GM19467 (cell line): ENCODE measurements around the gene ETHE1.

ENCODE experiments used
- ATAC-seq: cut with Tn5 transposase; IDR thresholded peaks from one replicate; pipeline ENCODE4 v1.9.1; 2021; ENCODE audit warnings: mild to moderate bottlenecking, moderate library complexity; ENCODE audit not compliant: unreplicated experiment

Gene ETHE1

DNA sequence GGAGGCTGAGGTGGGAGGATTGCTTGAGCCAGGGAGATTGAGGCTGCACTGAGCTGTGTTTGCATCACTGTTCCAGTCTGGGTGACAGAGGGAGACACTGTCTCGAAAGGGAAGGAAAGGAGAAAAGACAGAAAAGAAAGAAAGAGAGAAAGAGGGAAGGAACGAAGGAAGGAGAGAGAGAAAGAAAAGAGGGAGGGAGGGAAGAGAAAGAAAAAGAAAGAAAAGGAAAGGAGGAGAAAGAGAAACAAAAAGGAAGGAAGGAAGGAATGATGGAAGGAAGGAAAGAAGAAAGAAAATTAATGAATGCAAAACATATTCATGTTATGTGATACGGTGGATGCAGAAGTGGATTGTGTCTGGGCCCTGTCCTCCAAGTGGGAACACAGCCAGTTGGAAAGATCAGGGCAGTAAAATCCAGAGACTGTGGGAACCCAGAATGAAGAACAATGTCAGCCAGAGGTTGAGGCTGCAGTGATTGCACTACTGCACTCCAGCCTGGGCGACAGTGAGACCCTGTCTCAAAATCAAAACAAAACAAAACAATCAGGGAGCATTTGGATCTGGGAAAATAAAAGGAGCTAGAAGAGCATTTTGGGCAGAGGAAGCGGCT lies 28.7 kb downstream of the ETHE1 start:
- no peak for ATAC-seq

DNA sequence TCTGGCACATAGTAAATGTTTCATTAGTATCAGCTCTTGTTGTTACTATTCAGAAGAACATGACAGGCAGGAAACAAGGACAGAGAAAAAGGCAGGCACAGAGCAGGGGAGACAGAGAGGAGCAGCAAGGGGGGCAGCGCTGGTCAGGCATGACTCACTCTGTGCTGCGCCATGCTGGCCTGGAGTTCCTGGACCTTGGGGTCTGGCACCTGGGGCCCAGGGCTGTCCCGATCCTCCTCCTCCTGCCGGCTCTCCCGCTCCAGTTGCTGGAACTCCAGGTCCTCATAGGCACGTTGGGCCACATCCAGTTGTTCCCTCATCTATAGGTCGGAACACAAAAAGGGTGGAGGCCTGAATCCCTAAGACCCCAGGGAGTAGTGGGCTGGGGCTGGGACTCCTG lies 30.0 kb downstream of the ETHE1 start:
- ATAC-seq: no peak

DNA sequence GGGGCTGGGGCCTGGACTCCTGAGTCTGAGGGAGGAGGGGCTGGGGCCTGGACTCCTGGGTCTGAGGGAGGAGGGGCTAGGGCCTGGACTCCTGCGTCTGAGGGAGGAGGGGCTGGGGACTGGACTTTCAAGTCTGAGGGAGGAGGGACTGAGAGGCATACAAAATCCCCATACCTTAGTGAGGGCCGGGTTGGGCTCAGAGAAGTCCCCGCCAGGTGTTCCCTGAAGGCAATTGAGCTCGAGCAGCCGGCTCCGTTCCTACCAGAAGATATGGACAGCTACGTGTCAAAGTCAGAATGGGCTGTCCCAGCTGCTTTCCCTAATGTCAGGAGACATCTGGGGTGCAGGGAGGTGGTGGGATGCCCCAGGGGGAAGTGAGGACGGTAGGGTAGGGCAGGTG lies 31.9 kb downstream of the ETHE1 start:
- no peak for ATAC-seq

DNA sequence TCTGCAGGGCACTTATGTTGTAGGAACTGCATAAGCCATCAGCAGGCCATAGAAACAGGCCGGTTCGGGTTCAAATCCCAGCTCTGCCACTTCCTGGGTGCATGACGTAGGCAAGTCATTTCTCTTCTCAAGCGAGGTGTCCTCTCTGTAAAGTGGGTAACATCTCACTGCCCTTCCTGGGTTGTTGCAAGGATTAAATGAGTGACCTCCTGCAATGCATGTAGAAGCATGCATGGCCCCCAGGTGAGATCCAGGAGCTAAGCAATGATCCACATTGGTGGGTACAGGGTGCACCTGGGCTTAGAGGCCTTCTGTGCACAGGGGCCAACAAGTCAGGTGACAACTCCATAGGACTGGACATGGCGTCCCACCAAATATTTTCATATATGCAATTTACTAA lies 36.2 kb downstream of the ETHE1 start:
- ATAC-seq: no peak

DNA sequence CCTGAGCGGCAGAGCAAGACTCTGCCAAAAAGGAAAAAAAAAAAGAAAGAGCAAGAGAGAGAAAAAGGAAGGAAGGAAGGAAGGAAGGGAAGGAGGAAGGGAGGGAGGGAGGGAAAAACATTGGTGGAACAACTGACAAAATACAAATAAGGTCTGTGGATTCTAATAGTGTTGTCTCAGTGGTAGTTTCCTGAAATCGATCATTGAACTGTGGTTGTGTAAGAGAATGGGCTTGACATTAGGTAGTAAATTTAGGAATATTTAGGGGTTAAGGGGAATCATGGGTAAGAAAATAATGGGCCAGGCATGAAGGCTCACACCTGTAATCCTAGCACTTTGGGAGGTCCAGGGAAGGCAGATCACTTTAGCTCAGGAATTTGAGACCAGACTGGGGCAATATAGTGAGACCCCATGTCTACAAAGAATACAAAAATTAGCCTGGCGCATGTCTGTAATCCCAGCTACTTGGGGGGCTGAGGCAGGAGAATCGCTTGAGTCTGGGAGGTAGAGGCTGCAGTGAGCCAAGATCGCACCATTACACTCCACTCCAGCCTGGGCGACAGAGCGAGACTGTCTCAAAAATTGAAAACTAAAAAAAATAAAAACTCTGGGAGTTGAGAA lies 36.9 kb downstream of the ETHE1 start:
- ATAC-seq: no peak

DNA sequence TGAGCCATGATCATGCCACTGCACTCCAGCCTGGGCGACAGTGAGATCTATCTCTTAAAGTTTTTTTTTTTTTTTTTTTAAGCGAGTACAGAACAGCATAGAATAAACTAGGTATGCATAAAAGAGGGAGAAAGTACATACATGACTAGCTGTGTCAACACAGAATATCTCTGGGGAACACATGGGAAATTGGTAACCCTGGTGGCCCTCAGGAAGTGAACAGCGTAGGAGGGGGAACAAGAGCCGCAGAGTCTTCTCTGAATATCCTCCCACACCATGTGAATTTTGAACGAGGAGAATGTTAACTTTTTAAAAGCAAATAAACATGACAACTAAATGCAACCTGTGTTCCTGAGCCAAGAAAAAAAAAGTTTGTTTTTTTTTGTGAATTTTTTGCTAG lies 37.7 kb downstream of the ETHE1 start:
- ATAC-seq: no peak

DNA sequence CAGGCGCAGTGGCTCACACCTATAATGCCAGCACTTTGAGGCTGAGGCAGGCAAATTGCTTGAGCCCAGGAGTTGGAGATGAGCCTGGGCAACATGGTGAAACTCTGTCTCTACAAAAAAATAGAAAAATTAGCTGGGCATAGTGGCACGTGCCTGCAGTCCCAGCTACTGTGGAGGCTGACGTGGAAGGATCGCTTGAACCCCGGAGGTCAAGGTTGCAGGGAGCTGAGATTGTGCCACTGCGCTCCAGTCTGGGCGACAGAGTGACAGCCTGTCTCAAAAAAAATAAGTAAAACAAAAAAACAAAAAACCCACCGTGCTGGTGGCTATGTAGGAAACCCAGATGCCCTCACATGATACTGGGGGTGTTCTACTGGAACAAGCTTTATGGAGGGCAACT lies 38.8 kb downstream of the ETHE1 start:
- ATAC-seq: no peak

DNA sequence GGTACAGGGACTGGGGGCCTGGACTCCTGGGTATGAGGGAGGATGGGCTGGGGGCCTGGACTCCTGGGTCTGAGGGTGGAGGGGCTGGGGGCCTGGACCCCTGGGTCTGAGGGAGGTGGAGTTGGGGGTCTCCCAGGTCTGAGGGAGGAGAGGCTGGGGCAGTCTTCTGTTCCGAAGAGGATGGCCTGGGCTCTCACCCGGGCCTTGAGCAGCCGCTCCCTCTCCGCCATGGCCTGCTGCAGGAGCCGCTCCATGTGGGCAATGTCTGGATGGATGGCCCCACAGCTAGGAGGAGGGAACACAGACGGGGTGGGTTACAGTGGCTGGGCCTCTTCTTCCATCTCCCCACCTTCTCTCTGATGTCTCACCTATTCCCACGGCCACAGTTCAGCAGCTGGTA lies 40.6 kb downstream of the ETHE1 start:
- no peak for ATAC-seq

DNA sequence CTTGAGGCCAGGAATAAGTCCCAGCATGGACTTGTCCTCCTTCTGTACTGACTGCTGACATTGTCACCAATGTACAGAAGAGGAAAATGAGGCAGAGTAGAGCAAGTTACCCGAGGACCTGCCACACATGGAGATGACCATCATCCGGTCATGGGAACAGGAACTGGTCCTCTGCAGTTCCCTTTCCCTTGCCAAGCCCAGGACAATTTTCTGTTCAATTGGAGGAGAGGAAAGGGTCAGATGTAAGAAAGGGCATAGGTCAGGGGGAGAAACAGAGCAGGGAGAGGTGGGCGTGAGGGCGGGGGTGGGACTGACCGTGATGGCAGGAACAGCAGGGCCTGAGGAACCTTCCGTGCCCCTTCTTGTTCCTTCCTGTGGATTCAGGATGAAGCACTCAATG lies 41.0 kb downstream of the ETHE1 start:
- ATAC-seq: no peak

DNA sequence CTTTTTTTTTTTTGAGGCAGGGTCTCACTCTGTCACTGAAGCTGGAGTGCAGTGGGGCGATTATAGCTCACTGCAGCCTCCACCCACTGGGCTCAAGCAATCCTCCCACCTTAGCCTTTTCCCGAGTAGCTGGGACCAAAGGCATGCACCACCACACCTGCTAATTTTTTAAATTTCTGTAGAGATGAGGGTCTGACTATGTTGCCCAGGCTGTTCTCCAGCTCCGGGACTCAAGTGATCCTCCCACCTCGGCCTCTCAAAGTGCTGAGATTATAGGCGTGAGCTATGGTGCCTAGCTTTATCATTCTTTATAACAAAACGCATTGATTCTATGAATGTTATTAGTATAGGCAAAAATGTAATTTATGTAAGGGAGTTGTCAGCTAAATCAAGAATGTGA lies 43.7 kb downstream of the ETHE1 start:
- ATAC-seq: no peak

DNA sequence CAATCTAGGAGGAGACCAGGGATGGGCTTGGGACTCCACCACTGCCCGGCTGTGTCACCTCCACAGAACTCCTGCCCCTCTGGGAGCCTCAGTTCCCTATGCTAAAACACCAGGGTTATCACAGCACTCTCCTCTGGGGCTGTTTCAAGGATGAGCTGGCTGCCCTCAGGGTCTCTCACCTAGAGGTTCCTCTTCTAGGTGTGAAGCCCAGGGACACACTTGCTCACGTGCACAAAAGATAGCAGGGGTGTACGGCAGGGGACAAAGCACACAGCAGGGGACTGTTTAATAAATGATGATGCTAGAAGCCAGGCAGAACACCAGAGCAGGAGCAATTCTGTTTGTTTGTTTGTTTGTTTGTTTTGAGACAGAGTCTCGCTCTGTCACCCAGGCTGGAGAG lies 44.8 kb downstream of the ETHE1 start:
- ATAC-seq: no peak

DNA sequence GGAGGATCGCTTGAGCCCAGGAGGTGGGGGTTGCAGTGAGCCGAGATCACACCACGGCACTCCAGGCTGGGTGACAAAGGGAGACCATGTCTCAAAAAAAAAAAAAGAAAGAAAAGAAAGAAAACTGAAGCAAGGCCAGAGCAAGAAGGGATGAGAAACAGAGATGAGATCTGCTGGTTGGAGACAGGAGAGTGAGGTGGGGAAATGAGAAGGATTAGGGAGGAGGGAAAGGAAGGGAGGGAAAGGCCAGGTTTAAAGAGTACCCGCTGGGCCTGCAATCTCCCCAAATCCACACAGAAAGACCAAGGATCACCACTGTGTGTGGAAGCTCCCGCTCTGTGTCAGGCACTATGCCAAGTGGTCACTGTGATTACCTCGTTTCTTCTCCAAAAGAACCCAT lies 45.3 kb downstream of the ETHE1 start:
- no peak for ATAC-seq

DNA sequence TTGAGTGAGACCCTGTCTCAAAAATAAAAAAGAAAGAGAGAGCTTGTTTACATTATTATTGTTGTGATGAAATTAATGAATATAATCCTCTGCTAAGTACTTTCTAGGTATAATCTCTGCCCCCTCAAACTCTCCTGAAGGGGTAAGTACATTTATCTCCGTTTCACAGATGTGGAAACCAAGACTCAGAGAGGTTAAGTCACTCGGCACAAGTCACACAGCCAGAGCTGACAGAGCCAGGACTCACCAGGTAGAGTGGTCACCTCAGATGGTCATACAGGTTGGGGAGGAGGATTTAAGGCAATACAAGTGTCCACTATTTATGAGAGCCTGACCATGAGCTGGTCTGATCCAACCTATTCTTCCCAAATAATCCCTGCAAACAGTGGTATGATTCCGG lies 46.4 kb downstream of the ETHE1 start:
- no peak for ATAC-seq

DNA sequence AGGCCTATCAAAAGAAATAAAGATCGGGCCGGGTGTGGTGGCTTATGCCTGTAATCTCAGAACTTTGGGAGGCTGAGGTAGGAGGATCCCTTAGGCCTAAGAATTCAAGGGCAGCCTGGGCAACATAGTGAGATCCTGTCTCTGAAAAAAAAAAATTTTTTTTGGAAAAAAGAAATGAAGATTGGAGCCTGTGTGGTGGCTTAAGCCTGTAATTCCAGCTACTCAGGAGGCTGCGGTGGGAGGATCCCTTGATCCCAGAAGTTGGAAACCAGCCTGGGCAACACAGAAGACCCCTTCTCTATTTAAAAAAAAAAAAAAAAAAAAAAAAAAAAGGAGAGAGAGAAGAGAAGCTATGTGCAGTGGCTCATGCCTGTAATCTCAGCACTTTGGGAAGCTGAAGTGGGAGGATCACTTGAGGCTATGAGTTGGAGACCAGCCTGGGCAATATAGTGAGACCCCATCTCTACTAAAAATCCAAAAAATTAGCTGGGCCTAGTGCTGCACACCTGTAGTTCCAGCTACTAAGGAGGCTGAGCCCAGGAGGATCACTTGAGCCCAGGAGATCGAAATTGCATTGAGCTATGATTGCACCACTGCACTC lies 46.9 kb downstream of the ETHE1 start:
- ATAC-seq: no peak

DNA sequence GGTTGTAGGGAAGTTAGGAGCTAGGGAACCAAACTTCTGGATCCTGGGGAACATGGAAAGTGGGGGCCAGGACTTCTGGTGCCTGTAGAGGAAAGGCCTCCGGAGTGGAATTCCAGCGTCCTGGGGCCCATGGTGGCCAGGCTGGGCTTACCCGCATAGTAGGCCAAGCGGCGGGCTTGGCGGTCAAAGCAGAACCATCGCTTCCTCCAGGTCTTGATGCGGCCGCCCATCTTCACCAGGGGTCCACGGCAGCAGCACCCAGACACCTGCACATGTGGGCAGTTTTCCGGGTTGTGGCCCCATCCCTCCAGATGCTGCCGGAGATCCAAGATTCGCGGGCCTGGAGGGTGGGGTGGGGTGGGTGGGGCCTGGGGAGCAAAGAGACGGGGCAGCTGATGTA lies 47.8 kb downstream of the ETHE1 start:
- ATAC-seq: no peak

DNA sequence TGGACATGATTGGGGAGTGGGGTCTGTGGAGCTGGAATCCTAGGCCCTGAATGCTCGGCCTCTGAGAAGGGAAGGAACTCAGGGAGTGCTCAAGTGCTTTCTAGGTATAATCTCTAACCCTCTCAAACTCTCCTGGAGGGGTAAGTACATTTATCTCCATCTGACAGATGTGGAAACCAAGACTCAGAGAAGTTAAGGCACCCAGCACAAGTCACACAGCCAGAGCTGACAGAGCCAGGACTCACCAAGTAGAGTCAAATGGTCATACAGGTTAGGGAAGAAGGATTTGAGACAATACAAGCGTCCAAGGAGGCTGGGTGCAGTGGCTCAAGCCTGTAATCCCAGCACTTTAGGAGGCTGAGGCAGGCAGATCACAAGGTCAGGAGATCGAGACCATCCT lies 48.7 kb downstream of the ETHE1 start:
- no peak for ATAC-seq

DNA sequence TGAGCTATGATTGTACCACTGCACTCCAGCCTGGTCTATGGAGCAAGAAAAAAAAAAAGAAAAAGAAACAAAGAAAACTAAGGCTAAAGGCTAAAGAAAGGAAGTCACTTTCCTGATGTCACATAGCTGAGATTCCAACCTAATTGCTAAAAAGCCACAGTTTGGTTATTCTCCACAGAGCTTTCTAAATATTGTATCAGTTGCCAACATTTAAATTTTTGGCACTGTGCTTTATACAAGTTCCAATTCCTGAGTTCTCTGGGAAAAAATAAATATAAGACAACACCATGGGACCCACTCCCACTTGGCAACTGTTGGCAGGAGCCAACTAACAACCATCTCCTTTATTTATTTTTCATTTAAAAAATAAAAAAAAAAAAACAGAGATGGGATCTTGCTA lies 50.4 kb downstream of the ETHE1 start:
- no peak for ATAC-seq

DNA sequence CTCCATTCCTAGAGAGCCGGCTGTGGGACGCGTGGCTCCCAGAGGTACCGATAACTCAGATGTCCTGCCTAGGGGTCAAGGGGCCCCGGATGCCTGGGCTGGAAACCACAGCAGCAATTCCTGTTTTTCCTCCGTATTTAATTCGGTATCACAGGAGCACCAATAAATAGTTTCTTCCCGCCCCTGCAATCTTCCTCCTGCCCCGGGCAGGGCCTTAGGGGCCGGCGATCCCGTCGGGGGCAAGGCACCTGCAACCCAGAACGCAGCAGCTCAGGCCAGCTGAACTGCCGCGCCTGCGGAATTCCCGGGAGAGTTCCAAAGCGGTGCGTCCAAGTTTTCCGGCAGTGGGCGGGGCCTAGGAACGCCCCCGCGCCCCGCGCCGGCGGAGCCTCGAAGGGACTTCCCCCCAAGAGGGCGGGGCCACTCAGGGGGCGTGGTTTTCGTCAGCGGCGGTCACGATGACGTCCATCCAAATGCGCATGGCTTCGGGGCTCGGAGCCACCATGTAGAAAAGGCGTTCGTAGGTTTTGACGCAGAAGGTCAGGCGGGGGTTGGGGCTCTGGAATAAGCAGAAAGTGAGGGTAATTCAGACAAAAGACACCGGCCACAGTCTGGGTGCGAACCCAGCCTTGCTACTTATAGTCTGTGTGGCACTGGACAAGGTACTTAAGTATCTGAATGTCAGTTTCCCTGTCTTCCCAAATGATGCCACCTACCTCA lies 51.9 kb downstream of the ETHE1 start:
- peak; percentile 73 for ATAC-seq

DNA sequence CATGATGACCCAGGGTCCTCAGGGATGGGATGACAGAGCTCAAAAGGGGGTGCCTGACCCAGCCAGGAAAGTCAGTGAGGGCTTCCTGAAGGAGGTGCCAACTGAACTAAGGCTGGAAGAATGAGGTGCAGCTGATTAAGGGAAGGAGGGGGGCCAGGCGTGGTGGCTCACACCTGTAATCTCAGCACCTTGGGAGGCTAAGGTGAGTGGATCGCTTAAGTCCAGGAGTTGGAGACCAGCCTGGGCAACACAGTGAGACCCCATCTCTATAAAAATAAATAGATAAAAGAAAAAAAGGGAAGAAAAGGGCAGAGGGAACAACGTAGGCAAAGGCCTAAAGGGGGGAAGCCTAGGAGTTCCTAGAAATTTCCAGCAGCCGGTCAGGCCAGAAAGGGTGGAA lies 52.5 kb downstream of the ETHE1 start:
- no peak for ATAC-seq

DNA sequence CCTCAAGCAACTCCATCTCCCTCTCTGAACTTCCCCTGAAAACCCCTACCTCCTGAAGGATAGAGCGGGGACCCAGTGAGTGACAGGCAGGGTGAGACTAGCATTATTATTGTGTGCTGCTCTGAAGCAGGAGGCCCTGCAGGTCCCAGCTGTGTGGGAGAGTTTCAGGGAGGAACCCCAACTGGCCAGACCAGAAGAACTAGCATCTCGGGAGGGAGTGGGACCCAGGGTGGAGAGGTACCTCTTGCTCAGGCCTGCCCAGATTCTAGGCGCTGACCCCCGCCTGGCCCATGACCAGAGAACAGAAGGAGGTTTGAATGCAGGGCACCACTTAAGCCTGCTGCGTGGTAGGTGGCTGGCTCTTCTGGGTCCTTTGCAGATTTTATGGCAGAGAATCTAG lies 55.9 kb downstream of the ETHE1 start:
- ATAC-seq: no peak

DNA sequence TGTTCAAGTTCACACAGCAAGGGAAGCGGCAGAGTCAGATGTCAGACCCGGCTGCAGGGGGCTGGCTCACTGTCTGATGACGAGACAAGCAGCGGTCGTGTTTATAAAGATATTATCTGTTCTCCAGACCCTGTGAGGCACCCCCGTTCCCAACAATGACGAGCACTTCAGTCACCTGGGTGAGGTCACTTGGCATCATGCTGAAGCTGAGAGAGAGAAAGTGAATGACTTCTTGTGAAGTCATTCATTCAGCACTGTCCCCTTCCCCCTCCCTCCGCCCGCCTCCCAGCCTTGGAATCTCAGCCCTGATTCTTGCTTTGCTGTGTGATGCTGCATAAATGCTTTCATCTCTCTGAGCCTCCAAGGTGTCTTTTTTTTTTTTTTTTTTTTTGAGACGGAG lies 56.7 kb downstream of the ETHE1 start:
- ATAC-seq: no peak

DNA sequence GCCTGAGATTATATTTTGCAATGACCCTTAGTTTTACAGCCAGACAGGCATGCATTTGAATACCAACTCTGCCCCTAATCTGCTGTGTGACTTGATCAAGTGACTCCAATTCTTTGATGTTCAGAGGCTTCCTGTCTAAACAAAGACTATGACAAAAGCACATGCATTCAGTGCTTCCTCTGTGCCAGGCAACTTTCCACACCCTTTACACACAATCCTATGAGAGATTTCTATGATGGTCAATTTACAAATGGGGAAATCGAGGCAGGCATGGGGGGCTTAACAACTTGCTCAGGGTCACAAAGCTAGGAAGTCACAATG lies 57.9 kb downstream of the ETHE1 start:
- no peak for ATAC-seq
